H1 (cell line): ENCODE results near the gene VPS13D.

Experiments used
- CBX8 ChIP-seq: fragments of 300-800, 300-1000 bp; sonication (generic); IDR thresholded peaks from 2 replicates; pipeline ENCODE4 v1.7.1; 2016; ENCODE audit warnings: low read depth, low read length, borderline replicate concordance
- EZH2 ChIP-seq: fragments of 200-600 bp; sonication (generic); IDR thresholded peaks from 2 replicates; pipeline ENCODE4 v1.7.1; 2012; ENCODE audit warnings: low read depth, mild to moderate bottlenecking, moderate library complexity, low read length, inconsistent platforms; ENCODE audit not compliant: severe bottlenecking
- POLR2A ChIP-seq, 2 experiments: IDR thresholded peaks; 1 replicate in 1 of 2; 2 replicates in 1 of 2; pipeline ENCODE4 v1.6.1; 2011; ENCODE audit warnings: low read depth in 2 of 2, low read length in 2 of 2, mild to moderate bottlenecking in 2 of 2; ENCODE audit errors: control extremely low read depth in 1 of 2
- RNF2 ChIP-seq: fragments of 200-900, 300-1000 bp; sonication (generic); IDR thresholded peaks from 2 replicates; pipeline ENCODE4 v1.7.1; 2016; ENCODE audit warnings: borderline replicate concordance, low read depth, mild to moderate bottlenecking, antibody characterized with exemption, low read length; ENCODE audit not compliant: poor library complexity, severe bottlenecking; ENCODE audit errors: missing control alignments
- SP2 ChIP-seq: IDR thresholded peaks from 2 replicates; pipeline ENCODE4 v1.6.1; 2012; ENCODE audit warnings: mild to moderate bottlenecking, low read length, inconsistent platforms
- TAF1 ChIP-seq: IDR thresholded peaks from 2 replicates; pipeline ENCODE4 v1.6.1; 2011; ENCODE audit warnings: mild to moderate bottlenecking, low read depth, low read length
- YY1 ChIP-seq: IDR thresholded peaks from 2 replicates; pipeline ENCODE4 v1.6.1; 2011; ENCODE audit warnings: low read depth, mild to moderate bottlenecking, low read length
- ZNF274 ChIP-seq: IDR thresholded peaks from 2 replicates; pipeline ENCODE4 v1.7.0; 2012; ENCODE audit warnings: low read length, borderline replicate concordance; ENCODE audit errors: extremely low read depth
- TF ChIP-seq, protein P1 (sequence below): IDR thresholded peaks from 2 replicates; pipeline ENCODE4 v1.6.1; 2012; ENCODE audit warnings: inconsistent platforms
- TF ChIP-seq, protein P2 (sequence below), 3 experiments: IDR thresholded peaks; 1 replicate in 2 of 3; 2 replicates in 1 of 3; pipeline versions ENCODE4 v1.5.1 to v1.6.1; 2011; ENCODE audit warnings: low read length in 3 of 3, mild to moderate bottlenecking in 3 of 3, inconsistent platforms in 2 of 3, low read depth in 1 of 3, moderate library complexity in 1 of 3; ENCODE audit not compliant: insufficient read depth in 1 of 3; ENCODE audit errors: control extremely low read depth in 1 of 3
- TF ChIP-seq, protein P3 (sequence below): IDR thresholded peaks from 2 replicates; pipeline ENCODE4 v1.6.1; 2011; ENCODE audit warnings: low read length, improper control_type of control experiment
- TF ChIP-seq, protein P4 (sequence below): fragments of 300-600 bp; sonication (generic); IDR thresholded peaks from 2 replicates; pipeline ENCODE4 v1.7.1; 2012; ENCODE audit warnings: low read length, moderate library complexity, mild to moderate bottlenecking, inconsistent platforms; ENCODE audit not compliant: insufficient replicate concordance

DNA sequence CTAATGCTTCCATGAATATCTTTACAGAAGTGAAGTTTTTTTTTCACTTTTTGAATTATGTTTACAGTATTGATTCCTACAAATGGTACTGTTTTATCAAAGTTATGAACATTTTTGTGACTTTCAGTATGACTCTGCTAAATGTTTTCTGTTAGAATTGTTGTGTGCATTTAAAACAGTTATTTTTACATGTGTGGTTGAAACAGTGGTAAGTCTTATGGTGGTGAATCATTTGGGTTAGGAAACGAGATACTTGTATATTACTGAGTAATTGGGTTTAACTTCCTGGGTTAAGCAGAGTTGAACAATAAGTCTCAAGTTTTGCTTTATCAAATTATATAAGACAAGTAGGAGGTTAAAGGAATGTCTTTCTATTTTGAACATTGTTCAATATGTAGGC lies 66.8 kb downstream of the VPS13D start:
- TF ChIP-seq YY1, result no peak
- no peak for TF ChIP-seq RNF2
- no peak for TF ChIP-seq ZNF274
- TF ChIP-seq CBX8, result no peak
- TF ChIP-seq, protein P1, sequence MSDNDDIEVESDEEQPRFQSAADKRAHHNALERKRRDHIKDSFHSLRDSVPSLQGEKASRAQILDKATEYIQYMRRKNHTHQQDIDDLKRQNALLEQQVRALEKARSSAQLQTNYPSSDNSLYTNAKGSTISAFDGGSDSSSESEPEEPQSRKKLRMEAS, result no peak
- TF ChIP-seq TAF1, result no peak
- TF ChIP-seq, protein P2, sequence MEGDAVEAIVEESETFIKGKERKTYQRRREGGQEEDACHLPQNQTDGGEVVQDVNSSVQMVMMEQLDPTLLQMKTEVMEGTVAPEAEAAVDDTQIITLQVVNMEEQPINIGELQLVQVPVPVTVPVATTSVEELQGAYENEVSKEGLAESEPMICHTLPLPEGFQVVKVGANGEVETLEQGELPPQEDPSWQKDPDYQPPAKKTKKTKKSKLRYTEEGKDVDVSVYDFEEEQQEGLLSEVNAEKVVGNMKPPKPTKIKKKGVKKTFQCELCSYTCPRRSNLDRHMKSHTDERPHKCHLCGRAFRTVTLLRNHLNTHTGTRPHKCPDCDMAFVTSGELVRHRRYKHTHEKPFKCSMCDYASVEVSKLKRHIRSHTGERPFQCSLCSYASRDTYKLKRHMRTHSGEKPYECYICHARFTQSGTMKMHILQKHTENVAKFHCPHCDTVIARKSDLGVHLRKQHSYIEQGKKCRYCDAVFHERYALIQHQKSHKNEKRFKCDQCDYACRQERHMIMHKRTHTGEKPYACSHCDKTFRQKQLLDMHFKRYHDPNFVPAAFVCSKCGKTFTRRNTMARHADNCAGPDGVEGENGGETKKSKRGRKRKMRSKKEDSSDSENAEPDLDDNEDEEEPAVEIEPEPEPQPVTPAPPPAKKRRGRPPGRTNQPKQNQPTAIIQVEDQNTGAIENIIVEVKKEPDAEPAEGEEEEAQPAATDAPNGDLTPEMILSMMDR (IDR thresholded peaks at IDR 0.05; ENCODE audit: control extremely low read depth in 1 of 3, insufficient read depth in 1 of 3, low read depth in 1 of 3, low read length in 3 of 3), result no peak
- TF ChIP-seq SP2, result no peak
- no peak for TF ChIP-seq EZH2
- TF ChIP-seq, protein P3, sequence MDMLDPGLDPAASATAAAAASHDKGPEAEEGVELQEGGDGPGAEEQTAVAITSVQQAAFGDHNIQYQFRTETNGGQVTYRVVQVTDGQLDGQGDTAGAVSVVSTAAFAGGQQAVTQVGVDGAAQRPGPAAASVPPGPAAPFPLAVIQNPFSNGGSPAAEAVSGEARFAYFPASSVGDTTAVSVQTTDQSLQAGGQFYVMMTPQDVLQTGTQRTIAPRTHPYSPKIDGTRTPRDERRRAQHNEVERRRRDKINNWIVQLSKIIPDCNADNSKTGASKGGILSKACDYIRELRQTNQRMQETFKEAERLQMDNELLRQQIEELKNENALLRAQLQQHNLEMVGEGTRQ, result no peak
- no peak for TF ChIP-seq POLR2A (IDR thresholded peaks at IDR 0.05; ENCODE audit: control extremely low read depth in 1 of 2, low read depth in 2 of 2, low read length in 2 of 2)
- TF ChIP-seq, protein P4, sequence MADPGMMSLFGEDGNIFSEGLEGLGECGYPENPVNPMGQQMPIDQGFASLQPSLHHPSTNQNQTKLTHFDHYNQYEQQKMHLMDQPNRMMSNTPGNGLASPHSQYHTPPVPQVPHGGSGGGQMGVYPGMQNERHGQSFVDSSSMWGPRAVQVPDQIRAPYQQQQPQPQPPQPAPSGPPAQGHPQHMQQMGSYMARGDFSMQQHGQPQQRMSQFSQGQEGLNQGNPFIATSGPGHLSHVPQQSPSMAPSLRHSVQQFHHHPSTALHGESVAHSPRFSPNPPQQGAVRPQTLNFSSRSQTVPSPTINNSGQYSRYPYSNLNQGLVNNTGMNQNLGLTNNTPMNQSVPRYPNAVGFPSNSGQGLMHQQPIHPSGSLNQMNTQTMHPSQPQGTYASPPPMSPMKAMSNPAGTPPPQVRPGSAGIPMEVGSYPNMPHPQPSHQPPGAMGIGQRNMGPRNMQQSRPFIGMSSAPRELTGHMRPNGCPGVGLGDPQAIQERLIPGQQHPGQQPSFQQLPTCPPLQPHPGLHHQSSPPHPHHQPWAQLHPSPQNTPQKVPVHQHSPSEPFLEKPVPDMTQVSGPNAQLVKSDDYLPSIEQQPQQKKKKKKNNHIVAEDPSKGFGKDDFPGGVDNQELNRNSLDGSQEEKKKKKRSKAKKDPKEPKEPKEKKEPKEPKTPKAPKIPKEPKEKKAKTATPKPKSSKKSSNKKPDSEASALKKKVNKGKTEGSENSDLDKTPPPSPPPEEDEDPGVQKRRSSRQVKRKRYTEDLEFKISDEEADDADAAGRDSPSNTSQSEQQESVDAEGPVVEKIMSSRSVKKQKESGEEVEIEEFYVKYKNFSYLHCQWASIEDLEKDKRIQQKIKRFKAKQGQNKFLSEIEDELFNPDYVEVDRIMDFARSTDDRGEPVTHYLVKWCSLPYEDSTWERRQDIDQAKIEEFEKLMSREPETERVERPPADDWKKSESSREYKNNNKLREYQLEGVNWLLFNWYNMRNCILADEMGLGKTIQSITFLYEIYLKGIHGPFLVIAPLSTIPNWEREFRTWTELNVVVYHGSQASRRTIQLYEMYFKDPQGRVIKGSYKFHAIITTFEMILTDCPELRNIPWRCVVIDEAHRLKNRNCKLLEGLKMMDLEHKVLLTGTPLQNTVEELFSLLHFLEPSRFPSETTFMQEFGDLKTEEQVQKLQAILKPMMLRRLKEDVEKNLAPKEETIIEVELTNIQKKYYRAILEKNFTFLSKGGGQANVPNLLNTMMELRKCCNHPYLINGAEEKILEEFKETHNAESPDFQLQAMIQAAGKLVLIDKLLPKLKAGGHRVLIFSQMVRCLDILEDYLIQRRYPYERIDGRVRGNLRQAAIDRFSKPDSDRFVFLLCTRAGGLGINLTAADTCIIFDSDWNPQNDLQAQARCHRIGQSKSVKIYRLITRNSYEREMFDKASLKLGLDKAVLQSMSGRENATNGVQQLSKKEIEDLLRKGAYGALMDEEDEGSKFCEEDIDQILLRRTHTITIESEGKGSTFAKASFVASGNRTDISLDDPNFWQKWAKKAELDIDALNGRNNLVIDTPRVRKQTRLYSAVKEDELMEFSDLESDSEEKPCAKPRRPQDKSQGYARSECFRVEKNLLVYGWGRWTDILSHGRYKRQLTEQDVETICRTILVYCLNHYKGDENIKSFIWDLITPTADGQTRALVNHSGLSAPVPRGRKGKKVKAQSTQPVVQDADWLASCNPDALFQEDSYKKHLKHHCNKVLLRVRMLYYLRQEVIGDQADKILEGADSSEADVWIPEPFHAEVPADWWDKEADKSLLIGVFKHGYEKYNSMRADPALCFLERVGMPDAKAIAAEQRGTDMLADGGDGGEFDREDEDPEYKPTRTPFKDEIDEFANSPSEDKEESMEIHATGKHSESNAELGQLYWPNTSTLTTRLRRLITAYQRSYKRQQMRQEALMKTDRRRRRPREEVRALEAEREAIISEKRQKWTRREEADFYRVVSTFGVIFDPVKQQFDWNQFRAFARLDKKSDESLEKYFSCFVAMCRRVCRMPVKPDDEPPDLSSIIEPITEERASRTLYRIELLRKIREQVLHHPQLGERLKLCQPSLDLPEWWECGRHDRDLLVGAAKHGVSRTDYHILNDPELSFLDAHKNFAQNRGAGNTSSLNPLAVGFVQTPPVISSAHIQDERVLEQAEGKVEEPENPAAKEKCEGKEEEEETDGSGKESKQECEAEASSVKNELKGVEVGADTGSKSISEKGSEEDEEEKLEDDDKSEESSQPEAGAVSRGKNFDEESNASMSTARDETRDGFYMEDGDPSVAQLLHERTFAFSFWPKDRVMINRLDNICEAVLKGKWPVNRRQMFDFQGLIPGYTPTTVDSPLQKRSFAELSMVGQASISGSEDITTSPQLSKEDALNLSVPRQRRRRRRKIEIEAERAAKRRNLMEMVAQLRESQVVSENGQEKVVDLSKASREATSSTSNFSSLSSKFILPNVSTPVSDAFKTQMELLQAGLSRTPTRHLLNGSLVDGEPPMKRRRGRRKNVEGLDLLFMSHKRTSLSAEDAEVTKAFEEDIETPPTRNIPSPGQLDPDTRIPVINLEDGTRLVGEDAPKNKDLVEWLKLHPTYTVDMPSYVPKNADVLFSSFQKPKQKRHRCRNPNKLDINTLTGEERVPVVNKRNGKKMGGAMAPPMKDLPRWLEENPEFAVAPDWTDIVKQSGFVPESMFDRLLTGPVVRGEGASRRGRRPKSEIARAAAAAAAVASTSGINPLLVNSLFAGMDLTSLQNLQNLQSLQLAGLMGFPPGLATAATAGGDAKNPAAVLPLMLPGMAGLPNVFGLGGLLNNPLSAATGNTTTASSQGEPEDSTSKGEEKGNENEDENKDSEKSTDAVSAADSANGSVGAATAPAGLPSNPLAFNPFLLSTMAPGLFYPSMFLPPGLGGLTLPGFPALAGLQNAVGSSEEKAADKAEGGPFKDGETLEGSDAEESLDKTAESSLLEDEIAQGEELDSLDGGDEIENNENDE, result no peak
